ENCODE data around the gene VSTM1.

VSTM1 gene

DNA sequence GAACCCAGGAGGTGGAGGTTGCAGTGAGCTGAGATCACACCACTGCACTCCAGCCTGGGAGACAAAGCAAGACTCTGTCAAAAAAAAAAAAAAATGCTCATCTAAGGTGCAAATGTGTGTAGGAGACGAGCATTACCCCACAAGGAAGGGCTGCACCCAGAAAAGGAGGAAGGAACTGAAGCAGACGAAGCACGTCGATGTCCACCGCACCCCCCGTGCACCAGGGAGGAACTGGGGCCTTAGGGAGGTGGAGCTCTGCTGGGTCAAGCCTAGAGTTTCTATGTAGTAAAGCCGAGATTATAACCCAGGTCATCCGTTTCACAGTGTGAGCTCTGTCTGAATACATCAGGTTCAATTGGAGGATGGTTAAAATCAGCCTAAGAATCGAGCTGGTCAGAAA, 1.1 kb downstream of the VSTM1 start:
- no peak overlapping the region for H3K4me2 ChIP-seq (ENCODE audit: low read length)
- TF ChIP-seq, protein P1, sequence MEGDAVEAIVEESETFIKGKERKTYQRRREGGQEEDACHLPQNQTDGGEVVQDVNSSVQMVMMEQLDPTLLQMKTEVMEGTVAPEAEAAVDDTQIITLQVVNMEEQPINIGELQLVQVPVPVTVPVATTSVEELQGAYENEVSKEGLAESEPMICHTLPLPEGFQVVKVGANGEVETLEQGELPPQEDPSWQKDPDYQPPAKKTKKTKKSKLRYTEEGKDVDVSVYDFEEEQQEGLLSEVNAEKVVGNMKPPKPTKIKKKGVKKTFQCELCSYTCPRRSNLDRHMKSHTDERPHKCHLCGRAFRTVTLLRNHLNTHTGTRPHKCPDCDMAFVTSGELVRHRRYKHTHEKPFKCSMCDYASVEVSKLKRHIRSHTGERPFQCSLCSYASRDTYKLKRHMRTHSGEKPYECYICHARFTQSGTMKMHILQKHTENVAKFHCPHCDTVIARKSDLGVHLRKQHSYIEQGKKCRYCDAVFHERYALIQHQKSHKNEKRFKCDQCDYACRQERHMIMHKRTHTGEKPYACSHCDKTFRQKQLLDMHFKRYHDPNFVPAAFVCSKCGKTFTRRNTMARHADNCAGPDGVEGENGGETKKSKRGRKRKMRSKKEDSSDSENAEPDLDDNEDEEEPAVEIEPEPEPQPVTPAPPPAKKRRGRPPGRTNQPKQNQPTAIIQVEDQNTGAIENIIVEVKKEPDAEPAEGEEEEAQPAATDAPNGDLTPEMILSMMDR (IDR thresholded peaks at IDR 0.05; ENCODE audit: low read depth, low read length), result no peak
- no peak for TF ChIP-seq EZH2phosphoT487 (IDR thresholded peaks at IDR 0.05; ENCODE audit: low read depth)
- no peaks in the 10 kb centered on the region for H3K27me3 ChIP-seq (ENCODE audit: low read depth, low read length)

DNA sequence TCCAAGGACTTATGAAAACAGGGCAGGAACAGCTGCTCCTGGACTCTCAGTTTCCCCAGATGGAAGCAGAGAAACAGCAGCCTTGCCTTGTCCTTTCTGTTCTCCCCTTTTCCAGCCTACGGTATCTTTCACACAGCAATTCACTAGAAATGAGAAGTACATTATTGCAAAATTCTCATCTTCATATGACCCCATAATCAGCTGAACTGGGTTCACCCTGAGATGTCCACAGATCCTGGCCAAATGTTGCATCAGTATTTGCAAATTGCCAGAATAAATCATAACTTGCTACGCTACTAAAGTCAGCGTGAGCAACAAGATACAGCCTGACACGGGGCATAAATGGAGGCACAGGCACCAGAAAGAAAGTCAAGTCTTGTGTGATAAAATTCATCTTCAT, 16.1 kb downstream of the VSTM1 start:
- Histone ChIP-seq H3K9me3 (ENCODE audit: insufficient read depth, low read length) (no peaks in the 10 kb centered on the region; the same call in 1 of the 2 replicates), H3K4me1 (ENCODE audit: low read length) (no peaks in the 10 kb centered on the region), H3K79me2 (ENCODE audit: low read length) (no peaks in the 10 kb centered on the region), H4K20me1 (ENCODE audit: insufficient read depth, low read length) (no peaks in the 10 kb centered on the region), H2AFZ (ENCODE audit: low read depth, low read length) (no peak overlapping the region), H3K27ac (ENCODE audit: low read length) (no peak overlapping the region), H3K4me2 (ENCODE audit: low read length) (no peak overlapping the region), H3K9ac (ENCODE audit: low read length) (no peak overlapping the region), H3K27me3 (ENCODE audit: low read depth, low read length) (no peaks in the 10 kb centered on the region), H3K4me3 (ENCODE audit: low read length) (no peak overlapping the region), H3K36me3 (replicated peaks; ENCODE audit: low read depth, low read length) (no peaks in the 10 kb centered on the region)
- no peak for TF ChIP-seq EZH2phosphoT487 (IDR thresholded peaks at IDR 0.05; ENCODE audit: low read depth)
- TF ChIP-seq, protein P1 (IDR thresholded peaks at IDR 0.05; ENCODE audit: low read depth, low read length), result no peak

More for the DNA sequence above, 1.1 kb downstream of the VSTM1 start:
- H4K20me1 ChIP-seq (ENCODE audit: insufficient read depth, low read length), result no peaks in the 10 kb centered on the region
- H3K9me3 ChIP-seq (ENCODE audit: insufficient read depth, low read length), result no peaks in the 10 kb centered on the region; the same call in 1 of the 2 replicates
- no peaks in the 10 kb centered on the region for H3K79me2 ChIP-seq (ENCODE audit: low read length)
- no peaks in the 10 kb centered on the region for H3K36me3 ChIP-seq (replicated peaks; ENCODE audit: low read depth, low read length)
- H3K9ac ChIP-seq (ENCODE audit: low read length), result no peak overlapping the region
- H3K4me3 ChIP-seq (ENCODE audit: low read length), result no peak overlapping the region
- H2AFZ ChIP-seq (ENCODE audit: low read depth, low read length), result no peak overlapping the region
- H3K4me1 ChIP-seq (ENCODE audit: low read length), result no peaks in the 10 kb centered on the region
- H3K27ac ChIP-seq (ENCODE audit: low read length), result no peak overlapping the region

DNA sequence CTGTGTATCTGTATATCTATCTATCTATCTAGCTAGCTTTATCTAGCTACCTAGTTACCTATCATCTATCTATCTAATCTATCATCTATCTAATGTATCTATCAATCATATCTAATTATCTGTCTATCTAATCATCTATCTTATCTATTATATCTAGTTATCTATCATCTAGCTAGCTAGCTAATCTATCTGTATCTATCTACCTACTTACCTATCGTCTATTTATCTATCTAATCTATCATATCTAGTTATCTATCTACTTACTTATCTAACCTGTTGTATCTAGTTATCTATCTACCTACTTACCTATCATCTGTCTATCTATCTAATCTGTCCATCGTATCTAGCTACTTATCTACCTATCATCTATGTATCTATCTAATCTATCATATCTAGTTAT, 17.9 kb downstream of the VSTM1 start:
- no peak for TF ChIP-seq EZH2phosphoT487 (IDR thresholded peaks at IDR 0.05; ENCODE audit: low read depth)
- TF ChIP-seq, protein P1 (IDR thresholded peaks at IDR 0.05; ENCODE audit: low read depth, low read length), result no peak
- H3K36me3 ChIP-seq (replicated peaks; ENCODE audit: low read depth, low read length), result no peaks in the 10 kb centered on the region
- no peak overlapping the region for H3K4me3 ChIP-seq (ENCODE audit: low read length)
- H3K79me2 ChIP-seq (ENCODE audit: low read length), result no peaks in the 10 kb centered on the region
- H3K4me1 ChIP-seq (ENCODE audit: low read length), result no peaks in the 10 kb centered on the region
- H3K4me2 ChIP-seq (ENCODE audit: low read length), result no peak overlapping the region
- no peaks in the 10 kb centered on the region for H3K27me3 ChIP-seq (ENCODE audit: low read depth, low read length)
- no peak overlapping the region for H3K27ac ChIP-seq (ENCODE audit: low read length)
- H4K20me1 ChIP-seq (ENCODE audit: insufficient read depth, low read length), result no peaks in the 10 kb centered on the region
- H3K9me3 ChIP-seq (ENCODE audit: insufficient read depth, low read length), result no peaks in the 10 kb centered on the region
- no peak overlapping the region for H3K9ac ChIP-seq (ENCODE audit: low read length)
- H2AFZ ChIP-seq (ENCODE audit: low read depth, low read length), result no peak overlapping the region

DNA sequence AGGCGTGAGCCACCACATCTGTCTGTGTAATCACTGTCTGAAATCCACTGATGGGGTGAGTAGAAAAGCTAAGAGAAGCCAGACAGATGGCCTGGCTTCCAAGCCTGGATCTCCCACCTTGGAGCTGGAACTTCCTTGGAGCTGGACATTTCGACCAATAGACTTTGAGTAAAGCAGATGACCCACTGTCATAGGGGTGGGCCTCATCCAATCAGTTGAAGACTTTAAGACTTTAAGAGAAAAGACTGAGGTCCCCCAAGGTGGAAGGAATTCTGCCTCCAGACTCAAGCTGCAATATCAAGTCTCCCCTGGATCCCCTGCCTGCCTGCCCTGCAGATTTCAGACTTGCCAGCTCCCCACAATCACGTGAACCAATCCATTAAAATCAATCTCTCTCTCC, 20.7 kb downstream of the VSTM1 start:
- no peaks in the 10 kb centered on the region for H3K9me3 ChIP-seq (ENCODE audit: insufficient read depth, low read length)
- H3K36me3 ChIP-seq (replicated peaks; ENCODE audit: low read depth, low read length), result no peaks in the 10 kb centered on the region
- H3K9ac ChIP-seq (ENCODE audit: low read length), result no peak overlapping the region
- no peak overlapping the region for H3K4me3 ChIP-seq (ENCODE audit: low read length)
- no peak overlapping the region for H3K4me2 ChIP-seq (ENCODE audit: low read length)
- no peak overlapping the region for H3K27ac ChIP-seq (ENCODE audit: low read length)
- H3K27me3 ChIP-seq (ENCODE audit: low read depth, low read length), result no peaks in the 10 kb centered on the region
- H3K79me2 ChIP-seq (ENCODE audit: low read length), result no peaks in the 10 kb centered on the region
- no peak for TF ChIP-seq EZH2phosphoT487 (IDR thresholded peaks at IDR 0.05; ENCODE audit: low read depth)
- TF ChIP-seq, protein P1 (IDR thresholded peaks at IDR 0.05; ENCODE audit: low read depth, low read length), result no peak
- no peaks in the 10 kb centered on the region for H4K20me1 ChIP-seq (ENCODE audit: insufficient read depth, low read length)
- no peak overlapping the region for H2AFZ ChIP-seq (ENCODE audit: low read depth, low read length)
- H3K4me1 ChIP-seq (ENCODE audit: low read length), result no peaks in the 10 kb centered on the region
